HG02571 (cell line): Measurements from ENCODE around the gene ZNRF3.

Experiments used
- ATAC-seq: cut with Tn5 transposase; IDR thresholded peaks from one replicate; pipeline ENCODE4 v1.9.1; 2021; ENCODE audit warnings: mild to moderate bottlenecking, moderate library complexity; ENCODE audit not compliant: unreplicated experiment

ZNRF3 gene

GRCh38 chr22:28978863-28979796 lies 95.8 kb downstream of the ZNRF3 start:
- no peak for ATAC-seq

- no peak for ATAC-seq
These were observed 97.0 kb downstream of the ZNRF3 start for GRCh38 chr22:28980326-28980725.

- no peak for ATAC-seq
These were observed 98.6 kb downstream of the ZNRF3 start for GRCh38 chr22:28981818-28982499.

- ATAC-seq: no peak
These were observed 99.8 kb downstream of the ZNRF3 start for GRCh38 chr22:28983190-28983589.

- ATAC-seq: no peak
These were observed 100.5 kb downstream of the ZNRF3 start for GRCh38 chr22:28983788-28984441.

- ATAC-seq: no peak
These were observed 101.2 kb downstream of the ZNRF3 start for GRCh38 chr22:28984482-28985158.

GRCh38 chr22:28985581-28986290 lies 102.4 kb downstream of the ZNRF3 start:
- no peak for ATAC-seq

GRCh38 chr22:28986366-28986765 lies 103.0 kb downstream of the ZNRF3 start:
- no peak for ATAC-seq

- no peak for ATAC-seq
These were observed 105.1 kb downstream of the ZNRF3 start for GRCh38 chr22:28988457-28988856.

- ATAC-seq: no peak
These were observed 105.7 kb downstream of the ZNRF3 start for GRCh38 chr22:28989035-28989464.

GRCh38 chr22:28989484-28989883 lies 106.1 kb downstream of the ZNRF3 start:
- no peak for ATAC-seq

- no peak for ATAC-seq
These were observed 106.5 kb downstream of the ZNRF3 start for GRCh38 chr22:28989912-28990311.

GRCh38 chr22:28992565-28993356 lies 109.4 kb downstream of the ZNRF3 start:
- no peak for ATAC-seq

- no peak for ATAC-seq
These were observed 111.2 kb downstream of the ZNRF3 start for GRCh38 chr22:28994522-28994921.

GRCh38 chr22:28995551-28995950 lies 112.2 kb downstream of the ZNRF3 start:
- no peak for ATAC-seq

- ATAC-seq: no peak
These were observed 114.0 kb downstream of the ZNRF3 start for GRCh38 chr22:28997342-28997741.

GRCh38 chr22:28998681-28999080 lies 115.3 kb downstream of the ZNRF3 start:
- ATAC-seq: no peak

GRCh38 chr22:28999510-28999909 lies 116.1 kb downstream of the ZNRF3 start:
- ATAC-seq: no peak

- no peak for ATAC-seq
These were observed 116.7 kb downstream of the ZNRF3 start for GRCh38 chr22:28999919-29000556.
